H9 (cell line): ENCODE results near the gene CRTAP. TPM values are rescaled to one million over a fixed set of nuclear protein-coding genes. Genes with fewer than 3 reads are reported as not detected.
A peak's percentile ranks its signal among the peaks of the same experiment; 100 is the strongest.

ENCODE experiments used
- DNase-seq: peaks from one replicate; pipeline ENCODE4 v3.0.0-alpha.2; 2017
- H2AFZ ChIP-seq: one replicate; pipeline ENCODE4 v1.6.1; 2013; ENCODE audit warnings: mild to moderate bottlenecking, low read length, control low read depth, moderate library complexity
- H2AK5ac ChIP-seq: 2 replicates; pipeline ENCODE4 v1.6.1; 2013; ENCODE audit warnings: low read length, control low read depth, mixed read lengths; ENCODE audit not compliant: insufficient read length
- H2BK120ac ChIP-seq: one replicate; pipeline ENCODE4 v1.6.1; 2013; ENCODE audit warnings: low read depth, mild to moderate bottlenecking, low read length, control low read depth, inconsistent platforms; ENCODE audit not compliant: poor library complexity, severe bottlenecking
- H2BK12ac ChIP-seq: 2 replicates; pipeline ENCODE4 v1.6.1; 2013; ENCODE audit warnings: low read length, control low read depth, mixed read lengths, low read depth; ENCODE audit not compliant: insufficient read length
- H2BK15ac ChIP-seq: 2 replicates; pipeline ENCODE4 v1.6.1; 2013; ENCODE audit warnings: low read depth, low read length, control low read depth
- H2BK20ac ChIP-seq: one replicate; pipeline ENCODE4 v1.6.1; 2013; ENCODE audit warnings: low read depth, mild to moderate bottlenecking, low read length, control low read depth, inconsistent platforms; ENCODE audit not compliant: poor library complexity, severe bottlenecking
- H2BK5ac ChIP-seq: 2 replicates; pipeline ENCODE4 v1.6.1; 2013; ENCODE audit warnings: low read length, control low read depth, mixed read lengths; ENCODE audit not compliant: insufficient read length
- H3K14ac ChIP-seq: 2 replicates; pipeline ENCODE4 v1.6.1; 2013; ENCODE audit warnings: low read length, control low read depth; ENCODE audit not compliant: insufficient read depth
- H3K18ac ChIP-seq: 2 replicates; pipeline ENCODE4 v1.6.1; 2013; ENCODE audit warnings: low read depth, mild to moderate bottlenecking, mixed read lengths, low read length, control low read depth; ENCODE audit not compliant: insufficient read length
- H3K23ac ChIP-seq: 2 replicates; pipeline ENCODE4 v1.6.1; 2013; ENCODE audit warnings: low read length, control low read depth, mixed read lengths, low read depth; ENCODE audit not compliant: insufficient read length
- H3K23me2 ChIP-seq: 2 replicates; pipeline ENCODE4 v1.6.1; 2013; ENCODE audit warnings: low read depth, mild to moderate bottlenecking, mixed read lengths, low read length, control low read depth; ENCODE audit not compliant: insufficient read length, poor library complexity, severe bottlenecking
- H3K27ac ChIP-seq: 2 replicates; pipeline ENCODE4 v1.5.1; 2013; ENCODE audit warnings: low read length, control low read depth, mixed read lengths, low read depth; ENCODE audit not compliant: insufficient read length
- H3K27me3 ChIP-seq: 2 replicates; pipeline ENCODE4 v1.6.1; 2013; ENCODE audit warnings: low read length, control low read depth, inconsistent platforms; ENCODE audit not compliant: insufficient read depth
- H3K4ac ChIP-seq: 2 replicates; pipeline ENCODE4 v1.6.1; 2013; ENCODE audit warnings: low read depth, mild to moderate bottlenecking, control low read depth, inconsistent platforms, low read length, moderate library complexity
- H3K4me1 ChIP-seq: 2 replicates; pipeline ENCODE4 v1.6.1; 2013; ENCODE audit warnings: low read length, control low read depth, inconsistent platforms; ENCODE audit not compliant: insufficient read depth
- H3K4me2 ChIP-seq: 2 replicates; pipeline ENCODE4 v1.6.1; 2013; ENCODE audit warnings: low read length, control low read depth, mixed read lengths; ENCODE audit not compliant: insufficient read length, insufficient read depth
- H3K56ac ChIP-seq: 2 replicates; pipeline ENCODE4 v1.6.1; 2013; ENCODE audit warnings: low read depth, mild to moderate bottlenecking, mixed read lengths, low read length, control low read depth; ENCODE audit not compliant: insufficient read length
- H3K79me1 ChIP-seq: 2 replicates; pipeline ENCODE4 v1.6.1; 2013; ENCODE audit warnings: low read depth, mild to moderate bottlenecking, moderate library complexity, low read length, control low read depth, inconsistent platforms; ENCODE audit not compliant: insufficient read depth, poor library complexity, severe bottlenecking
- H3K79me2 ChIP-seq: 2 replicates; pipeline ENCODE4 v1.6.1; 2013; ENCODE audit warnings: low read length, control low read depth, inconsistent platforms; ENCODE audit not compliant: insufficient read depth
- H3K9ac ChIP-seq: 2 replicates; pipeline ENCODE4 v1.6.1; 2013; ENCODE audit warnings: low read length, control low read depth, mixed read lengths; ENCODE audit not compliant: insufficient read length; ENCODE audit errors: extremely low read depth
- H3K9me3 ChIP-seq: one replicate; pipeline ENCODE4 v1.6.1; 2013; ENCODE audit warnings: low read depth, low read length, inconsistent platforms; ENCODE audit not compliant: control insufficient read depth
- H3T11ph ChIP-seq: one replicate; pipeline ENCODE4 v1.6.1; 2013; ENCODE audit warnings: mild to moderate bottlenecking, low read length, control low read depth, inconsistent platforms
- H4K20me1 ChIP-seq: one replicate; pipeline ENCODE4 v1.6.1; 2013; ENCODE audit not compliant: control insufficient read depth, insufficient read length, insufficient read depth
- H4K5ac ChIP-seq: 2 replicates; pipeline ENCODE4 v1.6.1; 2013; ENCODE audit warnings: low read depth, mild to moderate bottlenecking, mixed read lengths, low read length, control low read depth; ENCODE audit not compliant: insufficient read length
- H4K8ac ChIP-seq: replicated peaks from 2 replicates; pipeline ENCODE4 v1.6.1; 2013; ENCODE audit warnings: low read length, control low read depth, mixed read lengths, low read depth; ENCODE audit not compliant: insufficient read length
- H4K91ac ChIP-seq: 2 replicates; pipeline ENCODE4 v1.6.1; 2013; ENCODE audit warnings: low read depth, mild to moderate bottlenecking, moderate library complexity, mixed read lengths, low read length, control low read depth; ENCODE audit not compliant: insufficient read length
- H3K27ac Mint-ChIP-seq, 3 experiments: 2 replicates in 2 of 3; 3 replicates in 1 of 3; pipeline ENCODE4 v1.8.0; 2020 to 2021; ENCODE audit warnings: mixed read lengths in 3 of 3, mild to moderate bottlenecking in 1 of 3, moderate library complexity in 1 of 3
- H3K27me3 Mint-ChIP-seq: 2 replicates; pipeline ENCODE4 v1.8.0; 2021; ENCODE audit warnings: low read depth, mild to moderate bottlenecking, moderate library complexity, mixed read lengths
- H3K36me3 Mint-ChIP-seq, 3 experiments: 2 replicates in 2 of 3; 3 replicates in 1 of 3; pipeline ENCODE4 v1.8.0; 2020 to 2021; ENCODE audit warnings: low read depth in 3 of 3, mixed read lengths in 3 of 3; ENCODE audit not compliant: insufficient read depth in 1 of 3
- H3K4me1 Mint-ChIP-seq, 2 experiments: 2 replicates each; pipeline ENCODE4 v1.8.0; 2020; ENCODE audit warnings: mixed read lengths in 2 of 2
- H3K4me3 Mint-ChIP-seq, 2 experiments: 2 replicates in 1 of 2; 3 replicates in 1 of 2; pipeline ENCODE4 v1.8.0; 2020 to 2021; ENCODE audit warnings: mild to moderate bottlenecking in 2 of 2, mixed read lengths in 2 of 2, moderate library complexity in 1 of 2
- H3K9me3 Mint-ChIP-seq, 2 experiments: 2 replicates in 1 of 2; 3 replicates in 1 of 2; pipeline ENCODE4 v1.8.0; 2020; ENCODE audit warnings: mild to moderate bottlenecking in 2 of 2, mixed read lengths in 2 of 2, moderate library complexity in 1 of 2
- CTCF ChIP-seq: fragments of 200-600 bp; sonication (generic); conservative IDR thresholded peaks from 3 replicates; pipeline ENCODE4 v1.8.0; 2021; ENCODE audit warnings: antibody characterized with exemption, mild to moderate bottlenecking
- WGBS: extraction: QIAGEN DNeasy Blood & Tissue Kit; methylation state at CpG from one replicate; pipeline ENCODE4 v1.1.7; 2013; ENCODE audit warnings: missing lambda C conversion rate, low lambda C conversion rate, mixed read lengths; ENCODE audit not compliant: insufficient read length; ENCODE audit errors: extremely low coverage; 5-methylcytosine and 5-hydroxymethylcytosine counted together
- total RNA-seq: library from RNA; stranded (reverse); gene quantifications from 2 replicates; pipeline ENCODE4 v1.2.1, GENCODE V29; 2021

Gene CRTAP
- total RNA-seq, 1 experiment from 2014 or later: 159 TPM

GRCh38 chr3:33173672-33174071, 59.9 kb downstream of the CRTAP start:
- no peak overlapping the region for H2AFZ ChIP-seq
- no peaks in the 10 kb centered on the region for H3K79me1 ChIP-seq
- peak overlapping the region in 2 of 3 experiments; percentile 20 to 31; a peak in 3 of 7 replicates for H3K27ac Mint-ChIP-seq
- H4K20me1 ChIP-seq: no peaks in the 10 kb centered on the region
- no peak overlapping the region for H3K56ac ChIP-seq
- H3K9me3 Mint-ChIP-seq: no peaks in the 10 kb centered on the region; a peak in 2 of 5 replicates
- H3K27ac ChIP-seq: no peak overlapping the region
- no peak overlapping the region for H3K18ac ChIP-seq
- no peak overlapping the region for H4K8ac ChIP-seq
- no peak overlapping the region for H3K14ac ChIP-seq
- no peak for DNase-seq
- WGBS: no CpG with 5 or more reads among the region's 4 CpGs
- no peak overlapping the region for H3K4ac ChIP-seq
- no peak overlapping the region for H3K23ac ChIP-seq
- H4K5ac ChIP-seq: no peak overlapping the region
- H3K4me2 ChIP-seq: no peak overlapping the region
- H2BK20ac ChIP-seq: no peak overlapping the region
- no peaks in the 10 kb centered on the region; a peak in 2 of 7 replicates for H3K36me3 Mint-ChIP-seq
- H3K23me2 ChIP-seq: no peaks in the 10 kb centered on the region
- no peak overlapping the region for H2BK12ac ChIP-seq
- H2BK120ac ChIP-seq: no peak overlapping the region
- no peak for TF ChIP-seq CTCF
- H3T11ph ChIP-seq: no peak overlapping the region
- H3K4me1 Mint-ChIP-seq: no peaks in the 10 kb centered on the region
- H3K4me1 ChIP-seq: no peaks in the 10 kb centered on the region
- H3K27me3 Mint-ChIP-seq: no peaks in the 10 kb centered on the region
- H3K4me3 Mint-ChIP-seq: no peak overlapping the region
- no peaks in the 10 kb centered on the region for H3K27me3 ChIP-seq
- no peak overlapping the region for H2BK15ac ChIP-seq
- H2BK5ac ChIP-seq: no peak overlapping the region
- H3K9me3 ChIP-seq: no peaks in the 10 kb centered on the region
- no peak overlapping the region for H3K9ac ChIP-seq
- H3K79me2 ChIP-seq: no peaks in the 10 kb centered on the region
- no peak overlapping the region for H2AK5ac ChIP-seq
- no peak overlapping the region for H4K91ac ChIP-seq
